Activated T-helper 17 cell treated with anti-CD3 and anti-CD28 coated beads, Interleukin-2, amount 50 U/mL, for 72 hours (primary cell): Measurements from ENCODE around the gene TTC27. TPM values are rescaled to one million over a fixed set of nuclear protein-coding genes. Genes with fewer than 3 reads are reported as not detected.

Experiments used
- ATAC-seq: fragments of 150-1000 bp; cut with Tn5 transposase; replicated peaks from 2 replicates; pipeline ENCODE4 v1.10.0; 2021; ENCODE audit warnings: mild to moderate bottlenecking, moderate library complexity
- H3K27ac Mint-ChIP-seq: one replicate; pipeline ENCODE4 v1.8.0; 2022; ENCODE audit warnings: mixed read lengths
- H3K27me3 Mint-ChIP-seq: one replicate; pipeline ENCODE4 v1.8.0; 2022; ENCODE audit warnings: mixed read lengths
- H3K36me3 Mint-ChIP-seq: one replicate; pipeline ENCODE4 v1.8.0; 2022; ENCODE audit warnings: low read depth, mild to moderate bottlenecking, mixed read lengths
- H3K4me1 Mint-ChIP-seq: one replicate; pipeline ENCODE4 v1.8.0; 2022; ENCODE audit warnings: mixed read lengths
- H3K4me3 Mint-ChIP-seq: one replicate; pipeline ENCODE4 v1.8.0; 2022; ENCODE audit warnings: mild to moderate bottlenecking, mixed read lengths
- H3K9me3 Mint-ChIP-seq: one replicate; pipeline ENCODE4 v1.8.0; 2022; ENCODE audit warnings: mixed read lengths
- total RNA-seq, 2 donors: library from RNA; stranded (reverse); gene quantifications; one replicate each; pipeline ENCODE4 v1.2.3, GENCODE V29; 2022

The TTC27 gene
- total RNA-seq, 2 donors from 2014 or later, result 19.5 to 32.6 TPM

GRCh38 chr2:32697156-32697555 lies 69.3 kb downstream of the TTC27 start:
- no peaks in the 10 kb centered on the region for H3K4me1 Mint-ChIP-seq
- H3K27ac Mint-ChIP-seq, result no peak overlapping the region
- H3K4me3 Mint-ChIP-seq, result no peak overlapping the region
- no peaks in the 10 kb centered on the region for H3K27me3 Mint-ChIP-seq
- ATAC-seq, result no peak
- no peaks in the 10 kb centered on the region for H3K9me3 Mint-ChIP-seq
- peaks cover 9% of the 10 kb centered on the region for H3K36me3 Mint-ChIP-seq

GRCh38 chr2:32699151-32699550 lies 71.3 kb downstream of the TTC27 start:
- no peaks in the 10 kb centered on the region for H3K9me3 Mint-ChIP-seq

DNA sequence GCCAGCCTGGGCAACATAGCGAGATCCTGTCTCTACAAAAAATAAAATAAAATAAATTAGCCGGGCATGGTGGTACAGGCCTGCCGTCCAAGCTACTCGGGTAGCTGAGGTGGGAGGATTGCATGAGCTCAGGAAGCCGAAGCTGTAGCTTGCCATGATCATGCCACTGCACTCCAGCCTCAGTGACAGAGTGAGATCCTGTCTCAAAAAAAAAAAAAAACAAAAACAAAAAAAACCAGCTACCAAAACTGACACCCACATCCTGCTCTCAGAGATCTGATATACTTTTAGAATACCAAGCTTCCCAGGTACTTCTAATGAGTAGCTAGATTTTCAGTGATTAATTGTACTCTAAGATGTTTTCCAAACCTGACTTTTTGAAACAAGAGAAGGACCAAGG lies 74.0 kb downstream of the TTC27 start:
- Mint-ChIP-seq H3K27ac (no peak overlapping the region), H3K4me3 (no peak overlapping the region), H3K36me3 (peaks cover 42% of the 10 kb centered on the region), H3K4me1 (no peaks in the 10 kb centered on the region), H3K27me3 (no peaks in the 10 kb centered on the region), H3K9me3 (no peaks in the 10 kb centered on the region)
- no peak for ATAC-seq

More at GRCh38 chr2:32699151-32699550, 71.3 kb downstream of the TTC27 start:
- no peak for ATAC-seq
- Mint-ChIP-seq H3K27me3 (no peaks in the 10 kb centered on the region), H3K4me1 (no peaks in the 10 kb centered on the region), H3K27ac (no peak overlapping the region), H3K36me3 (peaks cover 28% of the 10 kb centered on the region), H3K4me3 (no peak overlapping the region)

DNA sequence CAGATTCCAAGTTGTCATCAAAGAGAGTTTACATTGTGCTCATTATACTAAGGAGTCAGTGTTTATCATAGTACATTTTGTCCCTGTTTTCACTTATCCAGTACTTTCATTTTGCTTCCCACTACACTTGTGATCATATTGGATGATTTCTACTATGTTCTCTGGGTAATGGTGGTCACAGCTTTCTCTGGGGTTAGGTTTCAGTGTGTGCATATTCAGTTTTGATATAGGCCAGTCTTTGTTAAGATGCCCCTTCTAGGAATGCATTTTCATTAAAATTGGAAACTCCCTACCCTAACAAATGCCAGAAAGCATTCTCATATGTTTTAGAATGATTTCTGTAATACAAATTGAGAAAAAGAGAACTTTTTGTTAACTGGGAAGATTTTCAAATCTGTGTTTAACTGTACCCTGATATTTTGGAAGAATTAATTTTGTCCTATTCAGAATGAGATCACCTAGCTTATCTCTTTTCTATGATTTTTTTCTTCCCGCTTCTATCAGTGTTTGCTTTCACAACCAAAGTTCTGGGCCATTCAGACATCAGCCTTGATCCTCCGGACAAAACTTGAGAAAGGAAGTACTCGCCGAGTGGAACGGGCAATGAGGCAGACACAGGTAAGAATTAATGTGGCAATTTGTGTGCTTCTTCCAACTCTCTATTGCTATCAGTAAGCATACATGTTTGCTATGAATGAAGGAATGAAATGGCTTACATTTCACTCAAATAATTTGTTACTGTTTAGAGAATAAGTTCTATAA lies 74.6 kb downstream of the TTC27 start:
- H3K4me3 Mint-ChIP-seq, result no peak overlapping the region
- no peaks in the 10 kb centered on the region for H3K4me1 Mint-ChIP-seq
- H3K27ac Mint-ChIP-seq, result no peak overlapping the region
- no peak for ATAC-seq
- H3K27me3 Mint-ChIP-seq, result no peaks in the 10 kb centered on the region
- peaks cover 48% of the 10 kb centered on the region for H3K36me3 Mint-ChIP-seq
- no peaks in the 10 kb centered on the region for H3K9me3 Mint-ChIP-seq

DNA sequence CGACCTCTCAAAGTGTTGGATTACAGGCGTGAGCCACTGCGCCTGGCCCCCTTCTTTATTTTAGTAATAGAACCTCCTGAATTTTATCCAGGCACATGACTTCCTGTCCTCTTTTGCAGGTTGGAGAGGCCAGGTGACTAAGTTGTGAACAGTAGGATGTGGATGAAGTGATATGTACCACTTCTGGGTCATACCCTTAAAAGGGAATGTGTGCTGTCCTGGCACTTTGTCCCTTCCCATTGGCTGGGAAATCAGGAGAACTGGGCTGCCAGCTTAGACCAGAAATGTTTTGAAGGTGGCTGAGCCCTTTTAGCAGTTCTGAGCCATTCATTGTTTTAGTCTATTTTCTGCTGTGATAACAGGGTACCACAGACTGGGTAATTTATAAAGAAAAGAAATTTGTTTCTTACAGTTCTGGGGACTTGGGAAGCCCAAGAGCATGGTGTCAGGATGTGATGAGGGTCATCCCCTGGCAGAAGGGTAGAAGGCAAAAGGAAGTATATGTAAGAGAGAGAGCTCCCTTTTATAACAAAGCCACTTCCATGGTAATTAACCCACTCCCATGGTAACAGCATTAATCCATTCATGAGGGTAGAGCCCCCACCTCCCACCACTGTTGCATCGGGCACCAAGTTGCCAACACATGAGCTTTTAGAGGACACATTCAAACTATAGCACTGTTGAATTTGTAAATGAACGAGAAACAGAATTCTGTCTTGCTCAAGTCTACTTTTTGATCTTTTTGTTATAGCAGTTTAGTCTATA lies 79.1 kb downstream of the TTC27 start:
- H3K27ac Mint-ChIP-seq, result no peak overlapping the region
- no peaks in the 10 kb centered on the region for H3K9me3 Mint-ChIP-seq
- peaks cover 75% of the 10 kb centered on the region for H3K36me3 Mint-ChIP-seq
- no peak overlapping the region for H3K4me3 Mint-ChIP-seq
- H3K4me1 Mint-ChIP-seq, result no peaks in the 10 kb centered on the region
- no peaks in the 10 kb centered on the region for H3K27me3 Mint-ChIP-seq
- no peak for ATAC-seq

DNA sequence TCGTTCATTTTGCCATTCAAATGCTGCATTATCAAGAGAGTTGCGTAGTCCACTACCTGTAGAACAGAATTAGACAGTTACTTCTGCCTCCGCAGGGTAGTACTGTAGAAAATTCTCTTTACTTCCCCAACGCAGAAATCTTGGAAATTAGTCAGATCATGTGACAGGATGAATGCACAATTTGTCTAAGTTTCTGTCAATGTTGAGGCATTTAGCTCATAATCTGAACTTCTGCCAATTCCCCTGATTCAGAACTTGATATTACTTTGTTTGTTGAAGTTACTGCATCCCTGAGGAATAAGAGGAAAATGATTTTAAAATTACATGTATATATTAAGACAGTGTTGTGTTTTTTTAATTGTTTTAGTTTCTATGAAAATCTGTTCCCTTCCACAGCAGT lies 83.4 kb downstream of the TTC27 start:
- Mint-ChIP-seq H3K4me3 (no peak overlapping the region), H3K36me3 (peaks cover 80% of the 10 kb centered on the region), H3K27me3 (no peaks in the 10 kb centered on the region), H3K9me3 (no peaks in the 10 kb centered on the region), H3K27ac (no peak overlapping the region), H3K4me1 (peaks cover 11% of the 10 kb centered on the region)
- no peak for ATAC-seq

- Mint-ChIP-seq H3K36me3 (peaks cover 80% of the 10 kb centered on the region), H3K4me1 (peaks cover 11% of the 10 kb centered on the region), H3K9me3 (no peaks in the 10 kb centered on the region), H3K27ac (peak overlapping the region; percentile 43), H3K27me3 (no peaks in the 10 kb centered on the region), H3K4me3 (no peak overlapping the region)
- ATAC-seq, result no peak
Observed at GRCh38 chr2:32711908-32712501, 84.2 kb downstream of the TTC27 start.

- peaks cover 16% of the 10 kb centered on the region for H3K4me1 Mint-ChIP-seq
- no peaks in the 10 kb centered on the region for H3K27me3 Mint-ChIP-seq
- H3K9me3 Mint-ChIP-seq, result no peaks in the 10 kb centered on the region
- H3K27ac Mint-ChIP-seq, result no peak overlapping the region
- no peak for ATAC-seq
- H3K36me3 Mint-ChIP-seq, result peaks cover 81% of the 10 kb centered on the region
- no peak overlapping the region for H3K4me3 Mint-ChIP-seq
Observed at GRCh38 chr2:32712870-32713269, 85.0 kb downstream of the TTC27 start.

DNA sequence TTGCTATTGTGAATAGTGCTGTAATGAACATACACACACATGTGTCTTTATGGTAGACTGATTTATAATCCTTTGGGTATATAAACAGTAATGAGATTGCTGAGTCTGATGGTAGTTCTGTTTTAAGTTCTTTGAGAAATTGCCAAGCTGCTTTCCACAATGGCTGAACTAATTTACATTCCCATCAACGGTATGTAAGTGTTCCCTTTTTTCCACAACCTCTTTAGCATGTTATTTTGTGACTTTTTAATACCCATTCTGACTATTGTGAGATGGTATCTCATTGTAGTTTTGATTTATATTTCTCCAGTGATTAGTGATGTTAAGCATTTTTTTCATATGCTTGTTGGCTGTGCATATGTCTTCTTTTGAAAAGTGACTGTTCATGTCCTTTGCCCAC lies 86.7 kb downstream of the TTC27 start:
- Mint-ChIP-seq H3K4me3 (no peak overlapping the region), H3K36me3 (peaks cover 77% of the 10 kb centered on the region), H3K27ac (peak overlapping the region; percentile 25), H3K4me1 (peaks cover 16% of the 10 kb centered on the region), H3K27me3 (no peaks in the 10 kb centered on the region), H3K9me3 (no peaks in the 10 kb centered on the region)
- no peak for ATAC-seq

GRCh38 chr2:32715391-32715841 lies 87.6 kb downstream of the TTC27 start:
- Mint-ChIP-seq H3K9me3 (no peaks in the 10 kb centered on the region), H3K4me1 (peaks cover 16% of the 10 kb centered on the region)
- ATAC-seq, result peak; percentile 90

GRCh38 chr2:32715981-32716380 lies 88.1 kb downstream of the TTC27 start:
- Mint-ChIP-seq H3K27ac (no peak overlapping the region), H3K36me3 (peaks cover 74% of the 10 kb centered on the region), H3K4me1 (peaks cover 16% of the 10 kb centered on the region), H3K4me3 (no peak overlapping the region), H3K27me3 (no peaks in the 10 kb centered on the region), H3K9me3 (no peaks in the 10 kb centered on the region)
- ATAC-seq, result no peak

More at GRCh38 chr2:32715391-32715841, 87.6 kb downstream of the TTC27 start:
- no peaks in the 10 kb centered on the region for H3K27me3 Mint-ChIP-seq
- peak overlapping the region; percentile 32 for H3K4me3 Mint-ChIP-seq
- peaks cover 74% of the 10 kb centered on the region for H3K36me3 Mint-ChIP-seq
- peak overlapping the region; percentile 25 for H3K27ac Mint-ChIP-seq

- no peak for ATAC-seq
- Mint-ChIP-seq H3K4me3 (no peak overlapping the region), H3K27ac (no peak overlapping the region), H3K27me3 (no peaks in the 10 kb centered on the region), H3K36me3 (peaks cover 76% of the 10 kb centered on the region), H3K4me1 (peaks cover 16% of the 10 kb centered on the region), H3K9me3 (no peaks in the 10 kb centered on the region)
Observed at GRCh38 chr2:32716598-32716997, 88.7 kb downstream of the TTC27 start.

- H3K27ac Mint-ChIP-seq, result no peak overlapping the region
- H3K4me3 Mint-ChIP-seq, result no peak overlapping the region
- H3K27me3 Mint-ChIP-seq, result no peaks in the 10 kb centered on the region
- peaks cover 21% of the 10 kb centered on the region for H3K4me1 Mint-ChIP-seq
- H3K36me3 Mint-ChIP-seq, result peaks cover 61% of the 10 kb centered on the region
- no peak for ATAC-seq
- peaks cover 6% of the 10 kb centered on the region for H3K9me3 Mint-ChIP-seq
Observed at GRCh38 chr2:32718752-32719151, 90.9 kb downstream of the TTC27 start.

GRCh38 chr2:32719430-32719829 lies 91.6 kb downstream of the TTC27 start:
- peaks cover 7% of the 10 kb centered on the region for H3K9me3 Mint-ChIP-seq
- H3K36me3 Mint-ChIP-seq, result peaks cover 55% of the 10 kb centered on the region
- H3K4me3 Mint-ChIP-seq, result no peak overlapping the region
- H3K27ac Mint-ChIP-seq, result no peak overlapping the region
- H3K4me1 Mint-ChIP-seq, result peaks cover 21% of the 10 kb centered on the region
- no peaks in the 10 kb centered on the region for H3K27me3 Mint-ChIP-seq
- no peak for ATAC-seq
